ENCODE data around the gene PDLIM7.

The PDLIM7 gene

GRCh38 chr5:177494346-177495195 lies 2.8 kb downstream of the PDLIM7 start:
- H3K79me2 ChIP-seq (ENCODE audit: low read length): no peaks in the 10 kb centered on the region
- peak overlapping the region; percentile 36; the same call in 1 of the 2 replicates for H3K9ac ChIP-seq (ENCODE audit: low read length)
- H3K9me3 ChIP-seq (ENCODE audit: insufficient read depth, low read length): no peaks in the 10 kb centered on the region
- H3K27ac ChIP-seq (ENCODE audit: low read length): peak overlapping the region; percentile 63
- no peaks in the 10 kb centered on the region for H3K36me3 ChIP-seq (replicated peaks; ENCODE audit: low read depth, low read length)
- H2AFZ ChIP-seq (ENCODE audit: low read depth, low read length): no peak overlapping the region
- peak overlapping the region; percentile 50 for H3K4me3 ChIP-seq (ENCODE audit: low read length)
- peaks cover 23% of the 10 kb centered on the region for H3K27me3 ChIP-seq (ENCODE audit: low read depth, low read length)
- peaks cover 43% of the 10 kb centered on the region for H3K4me1 ChIP-seq (ENCODE audit: low read length)
- H3K4me2 ChIP-seq (ENCODE audit: low read length): peak overlapping the region; percentile 70
- H4K20me1 ChIP-seq (ENCODE audit: insufficient read depth, low read length): no peaks in the 10 kb centered on the region; the same call in 1 of the 2 replicates
- peak; percentile 29; the same call in 1 of the 2 replicates for TF ChIP-seq CTCF (IDR thresholded peaks at IDR 0.05; ENCODE audit: low read depth, low read length)
- no peak for TF ChIP-seq EZH2phosphoT487 (IDR thresholded peaks at IDR 0.05; ENCODE audit: low read depth)

GRCh38 chr5:177493795-177494345 lies 3.5 kb downstream of the PDLIM7 start:
- Histone ChIP-seq H3K9ac (ENCODE audit: low read length) (no peak overlapping the region), H3K4me3 (ENCODE audit: low read length) (peak overlapping the region; percentile 32; the same call in 1 of the 2 replicates), H2AFZ (ENCODE audit: low read depth, low read length) (no peak overlapping the region), H3K36me3 (replicated peaks; ENCODE audit: low read depth, low read length) (no peaks in the 10 kb centered on the region), H3K79me2 (ENCODE audit: low read length) (no peaks in the 10 kb centered on the region), H3K4me2 (ENCODE audit: low read length) (peak overlapping the region; percentile 70), H3K27ac (ENCODE audit: low read length) (peak overlapping the region; percentile 63), H3K4me1 (ENCODE audit: low read length) (peaks cover 50% of the 10 kb centered on the region), H3K9me3 (ENCODE audit: insufficient read depth, low read length) (no peaks in the 10 kb centered on the region), H4K20me1 (ENCODE audit: insufficient read depth, low read length) (no peaks in the 10 kb centered on the region; the same call in 1 of the 2 replicates), H3K27me3 (ENCODE audit: low read depth, low read length) (peaks cover 18% of the 10 kb centered on the region)
- no peak for TF ChIP-seq CTCF (IDR thresholded peaks at IDR 0.05; ENCODE audit: low read depth, low read length)
- no peak for TF ChIP-seq EZH2phosphoT487 (IDR thresholded peaks at IDR 0.05; ENCODE audit: low read depth)

- no peaks in the 10 kb centered on the region for H3K79me2 ChIP-seq (ENCODE audit: low read length)
- TF ChIP-seq CTCF (IDR thresholded peaks at IDR 0.05; ENCODE audit: low read depth, low read length) (no peak), EZH2phosphoT487 (IDR thresholded peaks at IDR 0.05; ENCODE audit: low read depth) (no peak)
- no peak overlapping the region for H3K4me3 ChIP-seq (ENCODE audit: low read length)
- H3K4me2 ChIP-seq (ENCODE audit: low read length): no peak overlapping the region
- no peak overlapping the region for H3K9ac ChIP-seq (ENCODE audit: low read length)
- peaks cover 8% of the 10 kb centered on the region for H3K27me3 ChIP-seq (ENCODE audit: low read depth, low read length)
- H3K36me3 ChIP-seq (replicated peaks; ENCODE audit: low read depth, low read length): no peaks in the 10 kb centered on the region
- H4K20me1 ChIP-seq (ENCODE audit: insufficient read depth, low read length): no peaks in the 10 kb centered on the region; the same call in 1 of the 2 replicates
- H2AFZ ChIP-seq (ENCODE audit: low read depth, low read length): no peak overlapping the region
- peaks cover 49% of the 10 kb centered on the region for H3K4me1 ChIP-seq (ENCODE audit: low read length)
- no peaks in the 10 kb centered on the region for H3K9me3 ChIP-seq (ENCODE audit: insufficient read depth, low read length)
- H3K27ac ChIP-seq (ENCODE audit: low read length): no peak overlapping the region
These were observed 4.6 kb downstream of the PDLIM7 start for GRCh38 chr5:177492841-177493240.

All from OCI-LY3 (cell line).